HepG2 (cell line): ENCODE results near the gene SELENOH. TPM values are rescaled to one million over a fixed set of nuclear protein-coding genes. Genes with fewer than 3 reads are reported as not detected.
A peak's percentile ranks its signal among the peaks of the same experiment; 100 is the strongest.

Source experiments
- ARNT2 ChIP-seq: sonication (generic); formaldehyde crosslinking; IDR thresholded peaks from 2 replicates; pipeline ENCODE4 v1.8.0; 2022; ENCODE audit warnings: mild to moderate bottlenecking, low read depth, missing genetic modification reagents, moderate library complexity
- ATF1 ChIP-seq: IDR thresholded peaks from 2 replicates; pipeline ENCODE4 v1.6.1; 2016; ENCODE audit warnings: mild to moderate bottlenecking, control low read depth
- CHCHD3 ChIP-seq: sonication (generic); formaldehyde crosslinking; IDR thresholded peaks from 2 replicates; pipeline ENCODE4 v1.8.0; 2022; ENCODE audit warnings: mild to moderate bottlenecking, missing genetic modification reagents, moderate library complexity
- CREM ChIP-seq, 2 experiments: sonication (generic) in 1 of 2; formaldehyde crosslinking in 1 of 2; IDR thresholded peaks; 2 replicates each; pipeline versions ENCODE4 v1.4.0 to v1.6.1; 2016 to 2020; ENCODE audit warnings: antibody characterized with exemption in 1 of 2, mild to moderate bottlenecking in 1 of 2, missing genetic modification reagents in 1 of 2
- HNF4A ChIP-seq: sonication (generic); formaldehyde crosslinking; IDR thresholded peaks from 2 replicates; pipeline ENCODE4 v1.4.0; 2020; ENCODE audit warnings: missing genetic modification reagents
- MEF2D ChIP-seq: sonication (generic); formaldehyde crosslinking; IDR thresholded peaks from 2 replicates; pipeline ENCODE4 v1.5.1; 2020; ENCODE audit warnings: mild to moderate bottlenecking, missing genetic modification reagents
- MXD4 ChIP-seq: IDR thresholded peaks from 2 replicates; pipeline ENCODE4 v1.6.1; 2016; ENCODE audit warnings: mild to moderate bottlenecking, missing biosample characterization, missing genetic modification reagents
- SALL1 ChIP-seq: sonication (generic); formaldehyde crosslinking; IDR thresholded peaks from 2 replicates; pipeline ENCODE4 v1.8.0; 2022; ENCODE audit warnings: mild to moderate bottlenecking, missing genetic modification reagents
- SIN3A ChIP-seq: IDR thresholded peaks from 2 replicates; pipeline ENCODE4 v1.6.1; 2011; ENCODE audit warnings: low read depth, mild to moderate bottlenecking, control low read depth, low read length, borderline replicate concordance
- SP5 ChIP-seq: IDR thresholded peaks from 2 replicates; pipeline ENCODE4 v1.6.1; 2016; ENCODE audit warnings: low read depth, borderline replicate concordance
- ZC3H4 ChIP-seq: sonication (generic); formaldehyde crosslinking; IDR thresholded peaks from 2 replicates; pipeline ENCODE4 v1.4.0; 2020; ENCODE audit warnings: missing genetic modification reagents, borderline replicate concordance
- ZNF143 ChIP-seq: sonication (generic); formaldehyde crosslinking; IDR thresholded peaks from 2 replicates; pipeline ENCODE4 v1.4.0; 2020; ENCODE audit warnings: missing genetic modification reagents
- ZNF282 ChIP-seq: fragments of 450-650 bp; IDR thresholded peaks from 2 replicates; pipeline ENCODE4 v1.6.1; 2018; ENCODE audit not compliant: partially characterized antibody
- ZNF556 ChIP-seq: sonication (generic); formaldehyde crosslinking; IDR thresholded peaks from 2 replicates; pipeline ENCODE4 v1.4.0; 2020; ENCODE audit warnings: mild to moderate bottlenecking, missing genetic modification reagents, borderline replicate concordance
- ZNF614 ChIP-seq: IDR thresholded peaks from 2 replicates; pipeline ENCODE4 v1.6.1; 2018; ENCODE audit warnings: missing biosample characterization, missing genetic modification reagents, inconsistent platforms, borderline replicate concordance
- ZNF780A ChIP-seq: sonication (generic); formaldehyde crosslinking; IDR thresholded peaks from 2 replicates; pipeline ENCODE4 v1.8.0; 2022; ENCODE audit warnings: mild to moderate bottlenecking, missing genetic modification reagents, moderate library complexity
- polyA plus RNA-seq, 8 experiments: library from polyadenylated mRNA; depleted of rRNA in 3 of 8; stranded (reverse) in 7 of 8; unstranded in 1 of 8; fragments of >200 nt; fragmentation: Illumina TruSeq in 4 of 8; extraction: Trizol in 4 of 8; gene quantifications; 2 replicates each; pipeline versions ENCODE4 v1.2.1 to v1.2.3, GENCODE V29; 2011 to 2016; ENCODE audit warnings: low read depth in 4 of 8, missing spikeins in 1 of 8, mixed read lengths in 1 of 8; ENCODE audit not compliant: insufficient read depth in 1 of 8
- total RNA-seq, 5 experiments: library from RNA; depleted of rRNA; stranded (reverse); fragments of >200 nt; fragmentation: Illumina TruSeq; extraction: Trizol; gene quantifications; 2 replicates each; pipeline ENCODE4 v1.2.3, GENCODE V29; 2016; ENCODE audit warnings: low read depth in 1 of 5
- TF ChIP-seq, protein P1 (sequence below): sonication (generic); formaldehyde crosslinking; IDR thresholded peaks from 2 replicates; pipeline ENCODE4 v1.4.0; 2020; ENCODE audit warnings: missing genetic modification reagents
- TF ChIP-seq, protein P2 (sequence below): sonication (generic); formaldehyde crosslinking; IDR thresholded peaks from 2 replicates; pipeline ENCODE4 v1.4.0; 2020; ENCODE audit warnings: missing genetic modification reagents
- TF ChIP-seq, protein P3 (sequence below): IDR thresholded peaks from 2 replicates; pipeline ENCODE4 v1.6.1; 2018; ENCODE audit warnings: missing genetic modification reagents
- TF ChIP-seq, protein P4 (sequence below): sonication (generic); formaldehyde crosslinking; IDR thresholded peaks from 2 replicates; pipeline ENCODE4 v1.8.1; 2023; ENCODE audit warnings: mild to moderate bottlenecking, missing genetic modification reagents
- TF ChIP-seq, protein P5 (sequence below): sonication (generic); formaldehyde crosslinking; IDR thresholded peaks from 2 replicates; pipeline ENCODE4 v1.4.0; 2020; ENCODE audit warnings: missing genetic modification reagents

The SELENOH gene
- total and polyA plus RNA-seq, 2 of the 13 experiments (the other 11 are each of a cell fraction or from before 2014, with no cell fraction given), result 27.2 to 77.4 TPM

DNA sequence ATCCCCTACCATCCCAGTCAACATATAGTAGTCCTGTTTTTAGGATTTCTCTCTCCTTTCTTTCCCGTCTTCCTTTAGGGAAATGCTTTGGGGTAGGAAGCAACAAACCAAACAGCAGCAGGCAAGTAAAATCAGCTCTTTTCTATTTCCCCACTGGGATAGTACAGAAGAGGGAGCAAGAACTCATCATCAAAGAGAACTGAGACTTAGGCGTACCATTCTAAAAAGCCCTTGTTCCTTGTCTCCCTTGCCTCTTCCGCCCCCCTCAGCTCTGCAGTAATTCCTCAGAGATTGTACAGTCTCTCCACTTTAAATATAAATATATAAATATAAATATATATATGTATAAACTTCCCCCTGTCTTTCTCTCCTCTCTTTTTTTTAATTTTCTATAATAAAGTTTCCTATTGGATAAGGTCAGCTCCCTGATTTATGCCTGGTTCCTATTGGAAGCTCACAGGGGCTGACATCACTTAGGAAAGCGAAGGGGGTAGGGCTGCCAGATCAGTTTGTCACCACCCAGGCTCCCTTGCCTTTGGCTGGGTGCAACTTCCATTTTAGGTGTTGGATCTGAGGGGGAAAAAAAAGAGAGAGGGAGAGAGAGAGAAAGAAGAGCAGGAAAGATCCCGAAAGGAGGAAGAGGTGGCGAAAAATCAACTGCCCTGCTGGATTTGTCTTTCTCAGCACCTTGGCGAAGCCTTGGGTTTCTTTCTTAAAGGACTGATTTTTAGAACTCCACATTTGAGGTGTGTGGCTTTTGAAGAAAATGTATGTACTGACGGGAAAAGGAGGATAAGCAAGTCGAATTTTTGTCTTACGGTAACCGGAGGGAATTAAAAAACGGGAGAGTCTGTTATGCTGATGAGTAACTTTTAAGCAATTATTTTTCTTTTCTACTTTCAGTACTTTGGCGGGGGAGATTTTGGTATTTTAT, 20.3 kb downstream of the SELENOH start, which contains the start of gene CTNND1 (continued):
- TF ChIP-seq ZNF282, result no peak
- no peak for TF ChIP-seq SP5 (CRISPR knock-in tag)
- no peak for TF ChIP-seq ZNF780A (CRISPR knock-in tag)
- TF ChIP-seq, protein P1, sequence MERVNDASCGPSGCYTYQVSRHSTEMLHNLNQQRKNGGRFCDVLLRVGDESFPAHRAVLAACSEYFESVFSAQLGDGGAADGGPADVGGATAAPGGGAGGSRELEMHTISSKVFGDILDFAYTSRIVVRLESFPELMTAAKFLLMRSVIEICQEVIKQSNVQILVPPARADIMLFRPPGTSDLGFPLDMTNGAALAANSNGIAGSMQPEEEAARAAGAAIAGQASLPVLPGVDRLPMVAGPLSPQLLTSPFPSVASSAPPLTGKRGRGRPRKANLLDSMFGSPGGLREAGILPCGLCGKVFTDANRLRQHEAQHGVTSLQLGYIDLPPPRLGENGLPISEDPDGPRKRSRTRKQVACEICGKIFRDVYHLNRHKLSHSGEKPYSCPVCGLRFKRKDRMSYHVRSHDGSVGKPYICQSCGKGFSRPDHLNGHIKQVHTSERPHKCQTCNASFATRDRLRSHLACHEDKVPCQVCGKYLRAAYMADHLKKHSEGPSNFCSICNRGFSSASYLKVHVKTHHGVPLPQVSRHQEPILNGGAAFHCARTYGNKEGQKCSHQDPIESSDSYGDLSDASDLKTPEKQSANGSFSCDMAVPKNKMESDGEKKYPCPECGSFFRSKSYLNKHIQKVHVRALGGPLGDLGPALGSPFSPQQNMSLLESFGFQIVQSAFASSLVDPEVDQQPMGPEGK (CRISPR knock-in tag), result peak; percentile 63
- TF ChIP-seq SALL1, result peak; percentile 59
- TF ChIP-seq MEF2D, result no peak
- peak; percentile 60; the same call in 1 of the 2 replicates for TF ChIP-seq ZNF556
- TF ChIP-seq, protein P2, sequence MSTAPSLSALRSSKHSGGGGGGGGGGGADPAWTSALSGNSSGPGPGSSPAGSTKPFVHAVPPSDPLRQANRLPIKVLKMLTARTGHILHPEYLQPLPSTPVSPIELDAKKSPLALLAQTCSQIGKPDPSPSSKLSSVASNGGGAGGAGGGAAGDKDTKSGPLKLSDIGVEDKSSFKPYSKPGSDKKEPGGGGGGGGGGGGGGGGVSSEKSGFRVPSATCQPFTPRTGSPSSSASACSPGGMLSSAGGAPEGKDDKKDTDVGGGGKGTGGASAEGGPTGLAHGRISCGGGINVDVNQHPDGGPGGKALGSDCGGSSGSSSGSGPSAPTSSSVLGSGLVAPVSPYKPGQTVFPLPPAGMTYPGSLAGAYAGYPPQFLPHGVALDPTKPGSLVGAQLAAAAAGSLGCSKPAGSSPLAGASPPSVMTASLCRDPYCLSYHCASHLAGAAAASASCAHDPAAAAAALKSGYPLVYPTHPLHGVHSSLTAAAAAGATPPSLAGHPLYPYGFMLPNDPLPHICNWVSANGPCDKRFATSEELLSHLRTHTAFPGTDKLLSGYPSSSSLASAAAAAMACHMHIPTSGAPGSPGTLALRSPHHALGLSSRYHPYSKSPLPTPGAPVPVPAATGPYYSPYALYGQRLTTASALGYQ (CRISPR knock-in tag), result 0 out of 2 replicates have a peak, but pooled peaks have one; percentile 13
- peak; percentile 76; the same call in 1 of the 2 replicates for TF ChIP-seq ZNF614 (CRISPR knock-in tag)
- no peak for TF ChIP-seq ZC3H4
- peak; percentile 64; the same call in 1 of the 2 replicates for TF ChIP-seq ATF1 (CRISPR knock-in tag)
- TF ChIP-seq SIN3A, result peak; percentile 48; the same call in 1 of the 2 replicates
- peak; percentile 62 for TF ChIP-seq CREM (IDR thresholded peaks at IDR 0.05)
- no peak for TF ChIP-seq CREM (CRISPR knock-in tag; IDR thresholded peaks at IDR 0.05)
- TF ChIP-seq CHCHD3 (CRISPR knock-in tag), result no peak
- TF ChIP-seq ARNT2 (CRISPR knock-in tag), result no peak
- 0 out of 2 replicates have a peak, but pooled peaks have one; percentile 31 for TF ChIP-seq MXD4 (CRISPR knock-in tag)
- peak; percentile 29; the same call in 1 of the 2 replicates for TF ChIP-seq HNF4A
- peak; percentile 37; the same call in 1 of the 2 replicates for TF ChIP-seq ZNF143
- TF ChIP-seq, protein P3, sequence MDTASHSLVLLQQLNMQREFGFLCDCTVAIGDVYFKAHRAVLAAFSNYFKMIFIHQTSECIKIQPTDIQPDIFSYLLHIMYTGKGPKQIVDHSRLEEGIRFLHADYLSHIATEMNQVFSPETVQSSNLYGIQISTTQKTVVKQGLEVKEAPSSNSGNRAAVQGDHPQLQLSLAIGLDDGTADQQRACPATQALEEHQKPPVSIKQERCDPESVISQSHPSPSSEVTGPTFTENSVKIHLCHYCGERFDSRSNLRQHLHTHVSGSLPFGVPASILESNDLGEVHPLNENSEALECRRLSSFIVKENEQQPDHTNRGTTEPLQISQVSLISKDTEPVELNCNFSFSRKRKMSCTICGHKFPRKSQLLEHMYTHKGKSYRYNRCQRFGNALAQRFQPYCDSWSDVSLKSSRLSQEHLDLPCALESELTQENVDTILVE (CRISPR knock-in tag), result peak; percentile 74
- TF ChIP-seq, protein P4, sequence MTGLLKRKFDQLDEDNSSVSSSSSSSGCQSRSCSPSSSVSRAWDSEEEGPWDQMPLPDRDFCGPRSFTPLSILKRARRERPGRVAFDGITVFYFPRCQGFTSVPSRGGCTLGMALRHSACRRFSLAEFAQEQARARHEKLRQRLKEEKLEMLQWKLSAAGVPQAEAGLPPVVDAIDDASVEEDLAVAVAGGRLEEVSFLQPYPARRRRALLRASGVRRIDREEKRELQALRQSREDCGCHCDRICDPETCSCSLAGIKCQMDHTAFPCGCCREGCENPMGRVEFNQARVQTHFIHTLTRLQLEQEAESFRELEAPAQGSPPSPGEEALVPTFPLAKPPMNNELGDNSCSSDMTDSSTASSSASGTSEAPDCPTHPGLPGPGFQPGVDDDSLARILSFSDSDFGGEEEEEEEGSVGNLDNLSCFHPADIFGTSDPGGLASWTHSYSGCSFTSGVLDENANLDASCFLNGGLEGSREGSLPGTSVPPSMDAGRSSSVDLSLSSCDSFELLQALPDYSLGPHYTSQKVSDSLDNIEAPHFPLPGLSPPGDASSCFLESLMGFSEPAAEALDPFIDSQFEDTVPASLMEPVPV (CRISPR knock-in tag), result no peak
- TF ChIP-seq, protein P5, sequence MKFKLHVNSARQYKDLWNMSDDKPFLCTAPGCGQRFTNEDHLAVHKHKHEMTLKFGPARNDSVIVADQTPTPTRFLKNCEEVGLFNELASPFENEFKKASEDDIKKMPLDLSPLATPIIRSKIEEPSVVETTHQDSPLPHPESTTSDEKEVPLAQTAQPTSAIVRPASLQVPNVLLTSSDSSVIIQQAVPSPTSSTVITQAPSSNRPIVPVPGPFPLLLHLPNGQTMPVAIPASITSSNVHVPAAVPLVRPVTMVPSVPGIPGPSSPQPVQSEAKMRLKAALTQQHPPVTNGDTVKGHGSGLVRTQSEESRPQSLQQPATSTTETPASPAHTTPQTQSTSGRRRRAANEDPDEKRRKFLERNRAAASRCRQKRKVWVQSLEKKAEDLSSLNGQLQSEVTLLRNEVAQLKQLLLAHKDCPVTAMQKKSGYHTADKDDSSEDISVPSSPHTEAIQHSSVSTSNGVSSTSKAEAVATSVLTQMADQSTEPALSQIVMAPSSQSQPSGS (CRISPR knock-in tag), result peak; percentile 95
